Measurements from ENCODE around the gene HERC2.
"Not testable (repeated sequence)": the region's sequence is repeated elsewhere in the genome, so short reads cannot be mapped to it uniquely, and the experiment has no call there.

HERC2 gene

GRCh38 chr15:28167042-28167441 is 154.9 kb downstream of the HERC2 start:
- TF ChIP-seq CTCF (IDR thresholded peaks at IDR 0.05; ENCODE audit: low read depth, low read length, missing control alignments): no peak
- DNase-seq (ENCODE audit: low read depth): no peak
- in situ Hi-C loops (cut with HindIII; ENCODE audit: low sequenced_read_pairs): no loop called here
- H3K4me3 ChIP-seq (ENCODE audit: low read depth, low read length): no peak overlapping the region

- H3K4me3 ChIP-seq (ENCODE audit: low read depth, low read length): no peak overlapping the region
- no peak for DNase-seq (ENCODE audit: low read depth)
- in situ Hi-C loops (cut with HindIII; ENCODE audit: low sequenced_read_pairs): no loop called here
- TF ChIP-seq CTCF (IDR thresholded peaks at IDR 0.05; ENCODE audit: low read depth, low read length, missing control alignments): no peak
Measured at GRCh38 chr15:28165791-28166190, 156.2 kb downstream of the HERC2 start.

GRCh38 chr15:28164876-28165275 is 157.1 kb downstream of the HERC2 start:
- no peak for DNase-seq (ENCODE audit: low read depth)
- in situ Hi-C loops (cut with HindIII; ENCODE audit: low sequenced_read_pairs): no loop called here
- no peak overlapping the region for H3K4me3 ChIP-seq (ENCODE audit: low read depth, low read length)
- TF ChIP-seq CTCF (IDR thresholded peaks at IDR 0.05; ENCODE audit: low read depth, low read length, missing control alignments): no peak

GRCh38 chr15:28154283-28154682 is 167.7 kb downstream of the HERC2 start:
- no peak for TF ChIP-seq CTCF (IDR thresholded peaks at IDR 0.05; ENCODE audit: low read depth, low read length, missing control alignments)
- in situ Hi-C loops (cut with HindIII; ENCODE audit: low sequenced_read_pairs): no loop called here
- no peak for DNase-seq (ENCODE audit: low read depth)

GRCh38 chr15:28153492-28154119 is 168.4 kb downstream of the HERC2 start:
- no peak for TF ChIP-seq CTCF (IDR thresholded peaks at IDR 0.05; ENCODE audit: low read depth, low read length, missing control alignments)
- H3K4me3 ChIP-seq (ENCODE audit: low read depth, low read length): no peak overlapping the region
- in situ Hi-C loops (cut with HindIII; ENCODE audit: low sequenced_read_pairs): no loop called here
- no peak for DNase-seq (ENCODE audit: low read depth)

More at GRCh38 chr15:28154283-28154682, 167.7 kb downstream of the HERC2 start:
- no peak overlapping the region for H3K4me3 ChIP-seq (ENCODE audit: low read depth, low read length)

- H3K4me3 ChIP-seq (ENCODE audit: low read depth, low read length); DNase-seq (ENCODE audit: low read depth); in situ Hi-C loops (cut with HindIII; ENCODE audit: low sequenced_read_pairs): not testable (repeated sequence)
Measured at GRCh38 chr15:28152538-28152923, 169.4 kb downstream of the HERC2 start.

GRCh38 chr15:28151864-28152537 is 170.0 kb downstream of the HERC2 start:
- H3K4me3 ChIP-seq (ENCODE audit: low read depth, low read length); in situ Hi-C loops (cut with HindIII; ENCODE audit: low sequenced_read_pairs); DNase-seq (ENCODE audit: low read depth): not testable (repeated sequence)

Data from astrocyte of the cerebellum (primary cell).